DOHH2 (cell line): Measurements from ENCODE around the gene FHOD3.

Experiments used
- CTCF ChIP-seq: fragments of 200-600 bp; sonication (generic); IDR thresholded peaks from one replicate; pipeline ENCODE4 v1.5.1; 2014; ENCODE audit warnings: antibody characterized with exemption, mild to moderate bottlenecking, low read depth, low read length; ENCODE audit not compliant: poor library complexity, severe bottlenecking
- EZH2phosphoT487 ChIP-seq: fragments of 200-600 bp; sonication (generic); IDR thresholded peaks from 2 replicates; pipeline ENCODE4 v1.6.1; 2017; ENCODE audit warnings: borderline replicate concordance, mild to moderate bottlenecking, antibody characterized with exemption, low read length, moderate library complexity, mixed read lengths

- TF ChIP-seq CTCF (no peak), EZH2phosphoT487 (no peak)
These were observed 330.1 kb downstream of the FHOD3 start for GRCh38 chr18:36627637-36628036.
